Esophagus squamous epithelium (tissue), 4 donors: ENCODE data around the gene ME2. TPM values are rescaled to one million over a fixed set of nuclear protein-coding genes. Genes with fewer than 3 reads are reported as not detected.

Experiments
- small RNA-seq, 4 donors: library from RNA; depleted of rRNA; stranded (forward); fragments of <200 nt; gene quantifications; one replicate each; pipeline ENCODE3, GENCODE V24; 2016
- total RNA-seq, 4 donors: library from RNA; depleted of rRNA; stranded (reverse); fragments of >200 nt; gene quantifications; one replicate each; pipeline ENCODE4 v1.1.0, GENCODE V29; 2016

ME2 gene
- total RNA-seq, 4 donors from 2014 or later: 18.5 to 32.2 (median 25.5) TPM

Small RNAs within 50 kb of the gene (small RNA-seq; reads per million reads assigned to genes)
- 0 reads per million in 4 donors for gene RF00019

Other genes starting within 250 kb of the ME2 start
- gene MRO, start 59.1 kb upstream of the ME2 start, total RNA-seq: 1 to 10 TPM in 1 of 4 donors, under 1 TPM in 3; 0.13 to 1.7 (median 0.83) TPM
- gene ELAC1, start 88.9 kb downstream of the ME2 start, total RNA-seq: 1 to 10 TPM; 1.6 to 8.9 (median 6.0) TPM
- gene SMAD4, start 151.1 kb downstream of the ME2 start, total RNA-seq: 10 to 100 TPM; 32.9 to 84.5 (median 49.3) TPM